Measurements from ENCODE around the gene TBC1D22B.

GRCh38 chr6:37293426-37293825, 35.9 kb downstream of the TBC1D22B start:
- TF ChIP-seq, protein P1, sequence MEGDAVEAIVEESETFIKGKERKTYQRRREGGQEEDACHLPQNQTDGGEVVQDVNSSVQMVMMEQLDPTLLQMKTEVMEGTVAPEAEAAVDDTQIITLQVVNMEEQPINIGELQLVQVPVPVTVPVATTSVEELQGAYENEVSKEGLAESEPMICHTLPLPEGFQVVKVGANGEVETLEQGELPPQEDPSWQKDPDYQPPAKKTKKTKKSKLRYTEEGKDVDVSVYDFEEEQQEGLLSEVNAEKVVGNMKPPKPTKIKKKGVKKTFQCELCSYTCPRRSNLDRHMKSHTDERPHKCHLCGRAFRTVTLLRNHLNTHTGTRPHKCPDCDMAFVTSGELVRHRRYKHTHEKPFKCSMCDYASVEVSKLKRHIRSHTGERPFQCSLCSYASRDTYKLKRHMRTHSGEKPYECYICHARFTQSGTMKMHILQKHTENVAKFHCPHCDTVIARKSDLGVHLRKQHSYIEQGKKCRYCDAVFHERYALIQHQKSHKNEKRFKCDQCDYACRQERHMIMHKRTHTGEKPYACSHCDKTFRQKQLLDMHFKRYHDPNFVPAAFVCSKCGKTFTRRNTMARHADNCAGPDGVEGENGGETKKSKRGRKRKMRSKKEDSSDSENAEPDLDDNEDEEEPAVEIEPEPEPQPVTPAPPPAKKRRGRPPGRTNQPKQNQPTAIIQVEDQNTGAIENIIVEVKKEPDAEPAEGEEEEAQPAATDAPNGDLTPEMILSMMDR (IDR thresholded peaks at IDR 0.05): no peak
- TF ChIP-seq POLR2A (IDR thresholded peaks at IDR 0.05): no peak
